Urothelium cell line (cell line): Measurements from ENCODE around the gene IL17D.

ENCODE experiments used
- DNase-seq: peaks from one replicate; pipeline ENCODE4 v3.0.0; 2011; ENCODE audit warnings: low spot score, mixed read lengths
- FAIRE-seq: peaks from 2 replicates; lab custom pipeline; 2011; peaks lifted over from hg19 to GRCh38; lab: Jason Lieb, UNC

IL17D gene

DNA sequence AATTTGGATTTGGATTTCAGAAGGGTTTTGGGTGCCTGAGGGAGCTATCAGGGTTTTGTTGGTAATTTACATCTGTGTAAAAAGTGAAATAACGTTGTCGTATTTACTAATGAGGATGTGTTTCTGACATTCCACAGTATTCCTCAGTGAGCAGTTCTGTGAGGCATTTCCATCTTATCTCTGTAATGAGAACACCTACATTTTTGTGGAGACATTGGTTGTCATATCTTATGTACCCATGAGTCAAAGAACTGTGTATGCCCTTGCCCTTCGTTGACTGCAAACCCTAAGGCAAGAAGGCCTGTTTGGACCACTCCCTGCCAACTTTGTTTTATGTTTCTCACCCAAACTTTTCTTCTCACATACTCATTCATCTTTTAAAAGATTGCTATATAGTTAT lies 14.2 kb upstream of the IL17D start:
- FAIRE-seq (no peak), DNase-seq (no peak)

DNA sequence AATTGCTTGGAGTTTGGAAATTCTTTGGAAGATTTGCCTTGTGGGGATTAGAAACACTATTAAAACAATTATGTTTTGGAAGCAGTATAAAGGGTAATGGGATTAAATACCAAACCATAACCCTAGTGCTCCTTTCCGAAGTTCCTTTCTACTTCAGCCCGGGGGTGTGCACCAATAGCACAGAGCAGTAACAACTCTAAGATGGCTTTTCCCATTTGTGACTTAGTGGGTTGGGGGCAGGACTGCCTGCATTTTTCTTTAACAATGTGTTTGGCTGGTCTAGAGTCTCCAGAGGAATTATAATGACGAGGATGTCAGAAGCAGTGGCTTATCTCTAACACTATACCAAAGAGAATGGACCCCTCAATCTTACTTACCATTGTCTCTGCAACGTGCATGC lies 11.9 kb upstream of the IL17D start:
- DNase-seq, result no peak
- no peak for FAIRE-seq

DNA sequence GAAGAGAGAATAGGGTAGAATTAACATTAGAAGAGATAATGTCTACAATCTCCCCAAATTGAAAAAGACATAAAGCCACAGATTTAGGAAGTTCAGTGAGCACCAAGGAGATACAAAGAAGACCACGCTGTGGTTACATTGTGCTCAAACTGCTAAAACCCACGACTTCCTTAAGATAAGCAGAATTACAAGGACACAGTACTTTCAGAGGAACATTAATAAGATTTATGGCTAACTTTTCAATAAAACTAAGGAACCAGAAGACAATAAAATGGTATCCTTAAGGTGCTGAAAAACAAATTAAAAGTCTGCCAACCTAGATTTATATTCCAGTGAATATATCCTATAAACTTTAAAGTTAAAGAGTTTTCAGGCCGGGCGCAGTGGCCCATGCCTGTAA lies 7.4 kb upstream of the IL17D start:
- FAIRE-seq, result no peak
- no peak for DNase-seq

DNA sequence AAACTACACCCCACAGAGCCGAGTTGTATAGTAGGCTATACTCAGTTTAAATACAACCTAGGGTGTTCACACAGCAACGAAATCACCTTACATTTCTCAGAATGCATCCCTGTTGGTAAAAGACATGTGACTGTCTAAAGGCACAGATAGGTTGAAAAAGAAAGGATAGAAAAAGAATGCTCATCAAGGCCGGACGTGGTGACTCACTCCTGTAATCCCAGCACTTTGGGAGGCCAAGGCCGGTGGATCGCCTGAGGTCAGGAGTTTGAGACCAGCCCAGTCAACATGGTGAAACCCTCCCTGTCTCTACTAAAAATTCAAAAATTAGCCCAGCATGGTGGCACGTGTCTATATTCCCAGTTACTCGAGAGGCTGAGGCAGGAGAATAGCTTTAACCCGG lies 3.8 kb upstream of the IL17D start:
- no peak for FAIRE-seq
- no peak for DNase-seq

DNA sequence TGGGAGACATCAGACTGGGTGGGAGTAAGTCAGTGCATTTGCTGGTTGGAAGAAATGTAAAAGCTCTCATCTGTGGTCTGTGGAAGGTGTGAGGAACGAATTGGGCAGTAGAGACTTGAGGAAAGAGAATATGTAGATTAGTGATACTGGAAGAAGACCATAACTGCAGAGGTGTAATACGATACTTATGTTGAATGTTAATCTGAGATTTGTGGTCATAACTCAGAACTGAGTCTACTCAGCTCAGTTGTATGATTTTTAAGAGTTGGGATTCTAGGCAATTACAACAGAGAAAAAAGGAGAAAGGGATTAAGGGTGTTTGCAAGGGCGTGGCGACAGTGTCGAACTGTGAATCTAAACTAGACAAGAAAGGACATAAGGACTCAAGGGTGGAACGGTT lies 3.2 kb upstream of the IL17D start:
- FAIRE-seq (no peak), DNase-seq (no peak)

DNA sequence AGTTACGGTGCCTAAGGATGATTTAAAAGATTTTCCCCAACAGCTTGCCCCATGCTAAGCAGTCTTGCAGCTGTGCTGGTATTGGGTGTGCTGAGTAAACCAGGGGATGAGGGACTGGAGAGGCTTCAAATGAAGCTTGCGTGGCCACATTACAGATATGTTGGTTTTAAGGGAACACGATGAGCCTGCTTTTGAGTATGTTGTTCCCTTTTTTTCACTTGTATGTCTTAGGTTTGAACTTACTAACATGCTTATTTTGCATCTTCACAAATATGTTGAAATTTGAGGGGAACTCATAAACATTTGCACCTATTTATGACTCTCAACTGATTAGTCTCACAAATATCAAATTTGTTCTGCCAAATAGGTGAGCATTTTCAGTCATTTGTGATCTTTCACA lies 2.0 kb upstream of the IL17D start:
- no peak for FAIRE-seq

DNA sequence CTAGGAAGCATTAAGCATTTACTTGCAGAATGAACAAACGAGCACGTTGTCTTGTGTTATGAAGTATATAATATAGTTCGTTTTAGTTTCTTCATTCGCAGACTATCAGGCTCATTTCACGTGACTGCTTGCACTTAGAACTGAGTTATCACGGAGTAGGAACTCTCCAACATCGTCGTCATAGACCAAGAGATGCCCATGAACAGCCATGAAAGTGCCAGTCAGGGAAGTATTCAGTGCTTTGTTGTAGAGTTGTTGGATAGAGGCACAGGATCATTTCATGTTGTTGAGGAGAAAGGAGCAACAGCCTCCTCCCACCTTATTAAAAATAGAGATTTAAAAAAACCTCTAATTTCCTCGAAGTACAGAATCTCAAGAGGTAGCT lies 977 bp upstream of the IL17D start:
- FAIRE-seq (no peak), DNase-seq (no peak)

More for the DNA sequence above, 2.0 kb upstream of the IL17D start:
- no peak for DNase-seq

DNA sequence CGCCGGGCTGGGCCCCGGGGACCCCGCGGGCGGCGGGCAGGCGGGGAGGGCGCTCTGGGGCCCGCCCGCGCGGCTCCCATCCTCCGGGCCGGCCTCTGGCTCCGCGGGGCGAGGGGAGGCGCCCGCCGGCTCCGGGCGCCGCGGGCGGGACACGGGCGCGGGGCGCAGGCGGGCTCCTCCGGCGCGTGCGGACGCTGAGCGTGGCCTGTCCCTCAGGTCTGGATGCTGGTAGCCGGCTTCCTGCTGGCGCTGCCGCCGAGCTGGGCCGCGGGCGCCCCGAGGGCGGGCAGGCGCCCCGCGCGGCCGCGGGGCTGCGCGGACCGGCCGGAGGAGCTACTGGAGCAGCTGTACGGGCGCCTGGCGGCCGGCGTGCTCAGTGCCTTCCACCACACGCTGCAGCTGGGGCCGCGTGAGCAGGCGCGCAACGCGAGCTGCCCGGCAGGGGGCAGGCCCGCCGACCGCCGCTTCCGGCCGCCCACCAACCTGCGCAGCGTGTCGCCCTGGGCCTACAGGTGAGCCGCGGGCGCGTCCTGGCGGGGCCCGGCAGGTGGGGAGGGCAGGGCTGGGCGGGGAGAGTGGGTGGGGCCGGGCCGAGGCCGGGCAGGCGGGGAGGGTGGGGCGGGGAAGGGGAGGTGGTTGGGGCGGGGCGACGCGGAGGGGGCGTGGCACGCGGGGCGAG lies 420 bp downstream of the IL17D start:
- FAIRE-seq (no peak), DNase-seq (peak; percentile 87)

DNA sequence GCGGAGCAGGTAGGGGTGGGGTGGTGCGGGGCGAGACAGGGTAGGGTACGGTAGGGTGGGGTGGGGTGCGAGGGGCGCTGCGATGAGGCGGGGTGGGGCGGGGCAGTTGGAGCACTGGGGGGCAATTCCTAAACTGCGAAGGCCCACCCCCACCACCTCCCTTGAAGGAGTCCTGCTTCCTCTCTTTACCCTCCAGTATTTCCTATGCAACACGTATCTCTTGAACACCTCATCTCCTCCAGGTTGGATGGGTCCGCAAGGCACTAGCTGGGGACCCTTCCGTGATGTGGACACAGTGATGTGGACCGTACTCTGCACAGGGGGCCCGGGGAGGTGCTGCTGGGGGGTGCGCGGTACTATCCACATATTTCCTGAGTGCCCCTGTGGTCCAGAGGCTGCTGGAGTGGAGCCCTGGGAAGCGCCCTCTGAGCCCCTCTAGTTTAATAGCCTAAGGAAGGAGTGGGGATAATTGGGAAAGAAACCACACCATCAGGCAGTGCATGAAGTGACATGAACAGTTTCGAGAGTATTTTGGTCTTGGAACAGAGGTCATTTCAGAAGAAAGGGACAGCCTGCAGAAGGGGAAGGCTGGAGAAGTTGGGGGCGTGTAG lies 1.1 kb downstream of the IL17D start:
- FAIRE-seq, result no peak
- DNase-seq, result no peak

DNA sequence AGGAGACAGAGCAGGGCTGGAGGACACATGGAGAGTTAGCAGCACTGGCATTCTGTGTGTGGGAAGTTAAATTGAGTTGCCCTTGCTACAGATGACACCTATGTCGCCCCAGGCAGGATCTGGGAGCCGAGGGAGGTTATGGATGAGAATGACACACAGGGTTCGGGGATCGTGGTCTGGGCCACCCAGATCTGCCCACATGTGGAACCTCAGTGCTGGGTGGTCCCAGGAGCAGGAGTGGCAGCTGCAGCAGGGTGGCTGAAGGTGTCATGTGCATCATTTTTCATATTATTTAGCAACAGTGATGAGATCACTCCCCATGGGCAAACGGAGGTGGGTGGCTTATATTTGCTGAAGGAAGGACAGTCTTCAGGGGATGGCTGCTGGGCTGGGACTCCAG lies 3.2 kb downstream of the IL17D start:
- no peak for FAIRE-seq
- DNase-seq, result no peak

DNA sequence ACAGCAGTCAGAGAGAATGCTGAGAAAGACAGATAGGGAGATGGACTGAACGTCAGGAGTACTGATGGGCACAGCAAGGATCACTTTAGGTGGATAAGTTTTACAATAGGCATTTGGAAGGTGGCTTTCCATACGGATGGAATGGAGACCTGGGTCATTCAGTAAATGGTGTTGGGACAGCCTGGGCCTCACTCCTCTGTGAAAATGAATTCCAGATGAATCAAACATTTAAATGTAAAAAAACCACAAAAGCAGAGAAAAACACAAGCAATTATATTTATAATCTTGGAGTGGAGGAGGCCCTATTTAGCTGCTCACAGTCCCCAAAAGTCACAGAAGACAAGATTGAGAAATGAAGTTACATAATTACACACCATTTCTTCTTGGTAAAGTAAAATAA lies 4.7 kb downstream of the IL17D start:
- DNase-seq, result no peak
- no peak for FAIRE-seq

DNA sequence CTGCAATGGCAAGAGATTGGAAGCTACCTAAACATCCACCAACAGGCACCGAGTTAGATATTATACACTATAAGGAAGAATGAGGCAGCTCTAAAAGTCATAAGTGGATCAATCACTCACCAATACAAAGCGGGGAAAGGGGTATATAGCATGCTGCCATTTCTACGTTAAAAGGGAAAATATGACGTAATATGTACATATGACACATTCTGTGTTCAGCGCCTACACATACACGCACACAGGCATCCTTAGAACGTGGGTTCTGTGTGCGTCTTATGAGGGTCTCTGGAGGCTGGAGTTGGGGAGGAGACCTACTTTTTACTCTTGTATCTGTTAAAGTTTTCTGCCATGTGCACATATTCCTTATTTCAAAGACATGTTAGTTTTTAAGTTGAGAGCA lies 5.9 kb downstream of the IL17D start:
- no peak for FAIRE-seq
- DNase-seq, result no peak

DNA sequence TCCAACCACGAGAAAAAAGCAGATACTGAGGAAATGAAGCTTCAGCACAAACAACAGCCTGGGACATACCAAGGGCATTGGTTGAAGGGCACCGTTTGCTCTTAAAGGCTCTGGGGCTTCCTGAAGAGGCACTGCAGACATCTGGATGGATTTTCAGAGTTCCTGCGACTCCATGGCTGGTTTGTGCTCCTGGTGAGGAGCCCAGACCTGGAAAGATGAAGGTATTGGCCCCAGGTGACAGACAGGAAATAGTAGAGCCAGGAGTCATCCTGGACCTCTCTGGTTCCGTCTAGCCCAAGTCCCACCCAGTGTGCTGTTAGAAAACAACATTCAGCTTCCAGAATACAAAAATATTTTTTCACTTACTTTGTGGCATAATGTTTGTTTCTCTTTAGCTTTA lies 6.3 kb downstream of the IL17D start:
- DNase-seq (no peak), FAIRE-seq (no peak)

DNA sequence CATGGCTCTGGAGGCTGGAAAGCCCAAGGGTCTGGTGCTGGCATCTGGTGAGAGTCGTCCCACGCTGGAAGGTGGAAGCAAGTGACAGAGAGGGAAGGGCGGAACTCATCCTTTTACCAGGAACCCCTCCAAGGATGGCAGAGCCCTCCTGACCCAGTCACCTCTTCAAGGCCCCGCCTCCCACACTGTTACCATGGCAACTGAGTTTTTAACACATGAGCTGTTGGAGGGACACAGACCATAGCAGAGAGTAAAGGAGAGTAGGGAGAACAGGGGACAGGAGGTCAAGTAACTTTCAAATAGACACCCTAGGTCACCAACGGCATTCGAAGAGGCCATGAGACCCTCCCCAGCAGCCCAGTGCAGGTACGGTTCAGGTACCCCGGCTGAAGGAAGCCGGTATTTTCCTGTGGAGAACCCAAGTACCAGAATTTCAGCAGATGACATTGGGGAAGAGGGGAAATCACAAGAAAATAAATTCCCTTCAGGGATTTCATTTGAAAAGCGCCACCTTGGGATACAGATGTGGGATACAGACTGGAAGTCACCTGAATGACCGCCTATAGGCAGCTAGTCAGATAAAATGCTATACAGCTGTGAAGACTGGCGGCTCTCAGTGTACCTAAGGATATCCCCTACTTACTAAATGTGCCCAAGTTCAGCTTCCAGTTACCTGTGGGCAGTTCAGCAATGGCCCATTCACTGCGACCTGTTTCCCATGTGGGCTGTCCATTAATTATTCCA lies 8.0 kb downstream of the IL17D start:
- DNase-seq (no peak), FAIRE-seq (no peak)

DNA sequence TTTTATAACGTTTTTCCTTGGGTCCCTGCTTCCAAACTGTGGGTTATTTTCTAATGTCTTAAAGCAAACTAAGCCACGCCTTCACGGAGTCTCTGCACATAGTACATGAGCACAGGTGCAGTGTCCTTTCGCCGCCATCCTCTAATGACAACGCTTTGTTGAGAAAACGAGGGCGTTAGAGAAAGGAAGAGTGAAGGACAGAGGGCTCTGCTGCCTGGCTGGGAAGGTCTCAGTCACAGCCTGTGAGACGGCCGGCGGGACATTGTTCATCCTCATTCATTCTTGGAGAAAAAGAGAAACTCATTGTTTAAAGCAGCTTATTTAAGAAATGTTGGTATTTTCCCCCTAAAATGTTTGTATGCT lies 9.5 kb downstream of the IL17D start:
- no peak for FAIRE-seq
- DNase-seq, result no peak

DNA sequence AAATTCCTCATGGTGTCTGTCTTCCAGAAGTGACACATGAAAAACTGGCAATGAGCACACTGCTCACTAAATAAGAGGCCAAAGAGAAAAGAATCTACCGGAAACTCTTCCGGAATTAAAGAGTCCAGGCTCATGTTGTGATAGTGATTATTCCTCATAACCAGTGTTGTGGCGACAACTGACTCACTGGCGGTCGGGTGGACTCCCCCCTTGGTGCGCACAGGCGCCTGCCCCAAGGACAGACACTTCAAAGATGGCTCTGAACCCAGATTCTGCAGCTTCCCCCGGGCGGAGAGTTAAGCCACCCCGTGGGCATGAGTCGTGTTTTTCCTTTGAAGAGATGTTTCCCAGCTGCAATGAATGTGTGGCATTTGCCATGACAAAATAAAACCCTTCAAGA lies 10.3 kb downstream of the IL17D start:
- FAIRE-seq, result no peak

DNA sequence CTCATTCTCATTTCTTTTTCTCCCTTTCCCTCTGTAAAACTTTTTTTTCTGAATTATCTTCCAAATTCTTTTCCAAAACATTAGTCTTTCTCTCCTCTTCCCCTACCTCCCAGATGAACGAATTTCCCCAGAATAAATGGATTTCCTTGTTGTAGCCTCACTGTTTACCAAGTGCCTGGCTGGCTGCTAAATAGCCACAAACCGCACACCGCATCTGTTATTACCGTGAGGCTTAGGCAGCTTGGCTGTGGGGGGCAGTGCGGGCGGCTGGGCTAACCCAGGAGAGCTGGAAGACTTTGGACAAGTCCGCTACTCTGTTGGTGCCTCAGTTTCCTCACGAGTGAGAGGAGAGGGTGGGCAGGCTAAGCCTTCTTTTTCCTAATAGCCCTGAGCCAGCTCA lies 10.7 kb downstream of the IL17D start:
- no peak for DNase-seq
- FAIRE-seq, result no peak

More for the DNA sequence above, 10.3 kb downstream of the IL17D start:
- no peak for DNase-seq

DNA sequence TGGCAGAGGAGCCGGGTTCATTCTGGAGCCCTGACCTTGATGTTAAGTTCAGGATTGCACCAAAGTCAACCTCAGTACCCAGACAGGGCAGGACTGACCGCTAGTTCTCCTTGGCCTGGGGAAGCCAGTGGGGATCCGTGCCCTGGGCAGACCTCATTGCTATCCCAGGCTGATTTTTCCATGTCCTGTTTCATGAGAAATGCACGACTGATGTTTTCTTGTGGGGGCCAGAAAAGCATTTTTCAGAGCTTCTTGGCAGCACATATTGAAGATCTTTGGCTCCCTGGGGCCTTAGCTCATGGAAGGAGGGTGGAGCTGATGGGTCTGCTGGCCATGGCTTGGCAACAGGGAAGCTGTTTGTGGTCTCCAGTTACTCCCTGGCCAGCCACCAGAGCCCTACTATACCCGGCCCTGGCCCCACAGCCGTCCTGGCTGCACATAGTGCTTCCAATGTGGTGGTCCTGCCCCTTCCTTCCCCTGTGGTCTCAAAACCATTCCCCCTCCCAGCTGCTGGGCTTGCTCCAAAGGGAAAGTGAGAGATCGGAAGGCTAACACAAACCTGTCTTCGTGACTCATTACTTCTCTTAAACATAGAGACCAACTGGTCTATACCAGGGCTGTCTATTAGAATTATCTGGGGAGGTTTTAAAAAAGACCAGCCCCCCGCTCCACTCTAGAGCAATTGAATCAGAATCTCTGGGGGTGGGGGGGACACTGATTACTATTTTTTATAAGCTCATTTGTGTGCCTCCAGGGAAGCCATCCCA lies 11.2 kb downstream of the IL17D start:
- DNase-seq, result no peak
- FAIRE-seq, result no peak

DNA sequence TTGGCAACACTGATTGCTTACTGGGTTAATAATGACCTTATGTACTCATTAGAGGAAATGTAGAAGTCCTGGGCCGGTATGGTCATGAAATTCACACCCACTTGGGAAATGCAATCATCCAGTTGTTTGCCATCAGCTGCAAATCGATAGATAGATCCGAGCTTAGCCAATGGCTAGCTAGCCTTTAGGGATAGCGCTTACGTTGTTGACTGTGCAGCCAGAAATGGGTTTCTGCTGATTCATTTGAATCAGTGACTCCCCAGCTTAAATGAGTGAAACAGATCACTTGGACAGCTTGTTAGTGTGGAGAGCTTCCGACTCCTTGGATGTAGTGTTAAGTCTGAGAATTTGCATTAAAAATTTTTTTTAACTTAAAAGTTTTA lies 11.8 kb downstream of the IL17D start:
- DNase-seq, result no peak
- no peak for FAIRE-seq

DNA sequence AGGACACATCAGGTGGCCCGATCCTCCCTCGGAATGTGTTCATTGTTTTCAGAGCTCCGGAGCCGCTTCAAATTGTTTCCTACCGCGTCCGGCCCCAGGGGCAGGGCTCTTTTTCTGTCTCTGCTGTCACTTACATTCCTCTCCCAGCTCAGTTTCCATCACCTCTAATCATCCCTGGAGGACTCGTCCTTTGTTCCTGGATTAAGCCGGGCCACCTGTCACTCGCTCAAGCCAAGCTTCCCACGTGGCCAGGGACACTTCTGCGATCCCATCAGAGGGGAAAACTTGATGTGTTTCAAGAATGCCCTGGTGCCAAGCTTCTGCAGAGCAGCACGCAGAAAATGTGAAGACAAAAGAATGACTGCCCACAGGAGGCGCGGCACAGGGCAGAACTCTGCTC lies 13.5 kb downstream of the IL17D start:
- DNase-seq (no peak), FAIRE-seq (no peak)
